Stomach (tissue), 9 donors: ENCODE results near the gene PPHLN1. TPM values are rescaled to one million over a fixed set of nuclear protein-coding genes. Genes with fewer than 3 reads are reported as not detected.

Experiments
- DNase-seq, 2 donors: peaks; one replicate each; pipeline versions ENCODE4 v3.0.0 to v3.0.0-alpha.2; 2013 to 2019
- H3K27ac ChIP-seq, 5 donors: fragments of 200-600 bp in 4 of 5; sonication (generic) in 4 of 5; one replicate each; pipeline ENCODE4 v1.5.1; 2013 to 2019; ENCODE audit warnings: mild to moderate bottlenecking in 1 of 5, moderate library complexity in 1 of 5
- H3K27me3 ChIP-seq, 3 donors: fragments of 200-600 bp; sonication (generic); one replicate each; pipeline ENCODE4 v1.5.1; 2017 to 2019; ENCODE audit warnings: mixed run types in 1 of 3
- H3K36me3 ChIP-seq, 4 donors: fragments of 200-600 bp; sonication (generic); 1 replicate in 3 of 4; 2 replicates in 1 of 4; pipeline ENCODE4 v1.5.1; 2016 to 2019
- H3K4me1 ChIP-seq, 4 donors: fragments of 200-600 bp; sonication (generic); one replicate each; pipeline ENCODE4 v1.5.1; 2016 to 2019
- H3K4me3 ChIP-seq, 4 donors: fragments of 200-600 bp; sonication (generic) in 3 of 4; one replicate each; pipeline ENCODE4 v1.5.1; 2016 to 2019; ENCODE audit warnings: mild to moderate bottlenecking in 1 of 4
- H3K9me3 ChIP-seq, 4 donors: fragments of 200-600 bp; sonication (generic); one replicate each; pipeline ENCODE4 v1.5.1; 2016 to 2019
- CTCF ChIP-seq, 7 experiments: fragments of 450-650 bp in 4 of 7; fragments of 200-600 bp in 3 of 7; sonication (generic) in 3 of 7; IDR thresholded peaks; one replicate each; pipeline ENCODE4 v1.5.1; 2016 to 2019; ENCODE audit warnings: antibody characterized with exemption in 7 of 7, control low read depth in 2 of 7, mild to moderate bottlenecking in 1 of 7
- EP300 ChIP-seq: sonication (generic); formaldehyde crosslinking; IDR thresholded peaks from one replicate; pipeline ENCODE4 v1.6.1; 2017; ENCODE audit warnings: antibody characterized with exemption
- POLR2A ChIP-seq, 4 donors: fragments of 450-650 bp; IDR thresholded peaks; one replicate each; pipeline ENCODE4 v1.6.1; 2016; ENCODE audit warnings: antibody characterized with exemption in 4 of 4, control low read depth in 2 of 4, mild to moderate bottlenecking in 1 of 4, moderate library complexity in 1 of 4
- POLR2AphosphoS5 ChIP-seq, 3 donors: sonication (generic); formaldehyde crosslinking; IDR thresholded peaks; one replicate each; pipeline ENCODE4 v1.6.1; 2016; ENCODE audit warnings: antibody characterized with exemption in 3 of 3
- WGBS, 5 donors: extraction: QIAGEN DNeasy Blood & Tissue Kit in 3 of 5; methylation state at CpG; one replicate each; pipeline versions ENCODE4 v1.1.5 to v1.1.7; 2013 to 2018; 5-methylcytosine and 5-hydroxymethylcytosine counted together
- intact Hi-C: fragments of 100-400 bp; cut with DNase I; formaldehyde crosslinking; loops from one replicate; pipeline ENCODE4 v1.15.1; 2023; ENCODE audit warnings: low total_unique reads
- polyA plus RNA-seq, 3 donors: library from polyadenylated mRNA; stranded (reverse); fragments of 200-250 nt; gene quantifications; one replicate each; pipeline ENCODE4 v1.2.3, GENCODE V29; 2013
- total RNA-seq, 5 donors: library from RNA; depleted of rRNA; stranded (reverse); fragments of >200 nt; gene quantifications; one replicate each; pipeline versions ENCODE4 v1.1.0 to v1.2.3, GENCODE V29; 2014 to 2016
- donor health status: healthy with polysubstance abuse.
- donor health status: Bipolar disorder and iron deficiency.
- donor health status: healthy.

Gene PPHLN1
- total and polyA plus RNA-seq, 8 donors: 23.5 to 213 (median 52.0) TPM

DNA sequence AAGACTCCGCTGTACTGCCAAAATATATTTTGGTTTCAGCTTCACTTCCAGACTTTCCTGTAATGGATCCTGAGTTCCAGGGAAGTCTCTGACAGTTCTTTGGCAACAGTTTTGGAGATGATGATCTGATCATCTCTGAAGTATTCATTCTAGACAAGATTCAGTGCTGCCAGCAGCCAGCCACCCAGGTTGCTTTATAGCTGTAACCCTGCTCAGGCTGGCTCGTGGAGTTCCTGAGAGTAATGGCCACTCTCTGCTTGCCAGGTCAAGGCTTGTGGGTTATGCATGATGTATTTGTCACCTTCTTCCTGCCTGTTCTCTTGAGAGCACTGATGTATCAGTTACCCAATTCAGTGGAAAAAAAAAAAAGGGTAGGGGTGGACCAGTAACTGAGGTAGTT, 124.3 kb downstream of the PPHLN1 start:
- TF ChIP-seq CTCF (IDR thresholded peaks at IDR 0.05) (no peak), EP300 (no peak), POLR2AphosphoS5 (IDR thresholded peaks at IDR 0.05) (no peak), POLR2A (IDR thresholded peaks at IDR 0.05) (no peak)
- peaks cover 0 to 38% (median 31%) of the 10 kb centered on the region in 4 donors for H3K36me3 ChIP-seq
- no peak overlapping the region for H3K27ac ChIP-seq
- no peak overlapping the region for H3K4me3 ChIP-seq
- intact Hi-C loops: no loop called here
- 61 to 83% (median 75%) methylated on average over 2 of the region's 2 CpGs for WGBS, 5 donors
- H3K4me1 ChIP-seq: peaks cover 0 to 14% (median 0%) of the 10 kb centered on the region in 4 donors
- H3K27me3 ChIP-seq: no peaks in the 10 kb centered on the region
- H3K9me3 ChIP-seq: no peaks in the 10 kb centered on the region
- DNase-seq: no peak

DNA sequence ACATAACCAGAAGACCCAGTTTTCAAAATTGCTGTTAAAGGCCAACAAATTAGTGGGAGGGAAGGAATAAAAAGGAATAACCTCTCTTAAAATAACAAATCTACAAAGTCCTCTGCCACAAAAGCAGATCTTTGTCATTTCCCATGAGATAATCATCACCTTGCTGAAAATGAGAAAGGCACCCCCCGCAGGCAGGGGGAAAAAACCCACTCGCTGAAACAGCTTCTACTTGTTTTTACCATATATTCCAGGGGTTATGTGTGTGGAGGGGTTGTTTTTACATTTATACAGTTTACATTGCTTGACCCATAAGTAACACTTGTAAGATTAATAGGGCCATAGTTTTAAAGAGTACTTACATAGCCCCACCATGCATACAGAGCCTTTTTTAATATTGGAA, 132.6 kb downstream of the PPHLN1 start:
- no peaks in the 10 kb centered on the region for H3K27me3 ChIP-seq
- no peak for TF ChIP-seq EP300
- TF ChIP-seq CTCF (IDR thresholded peaks at IDR 0.05): no peak
- no peak for TF ChIP-seq POLR2AphosphoS5 (IDR thresholded peaks at IDR 0.05)
- TF ChIP-seq POLR2A (IDR thresholded peaks at IDR 0.05): no peak
- DNase-seq: no peak
- H3K9me3 ChIP-seq: no peaks in the 10 kb centered on the region
- 82 to 100% (median 91%) methylated on average over 2 of the region's 2 CpGs for WGBS, 5 donors
- H3K4me1 ChIP-seq: no peaks in the 10 kb centered on the region
- intact Hi-C loops: no loop called here
- H3K27ac ChIP-seq: no peak overlapping the region
- H3K4me3 ChIP-seq: no peak overlapping the region
- H3K36me3 ChIP-seq: peaks cover 0 to 44% (median 36%) of the 10 kb centered on the region in 4 donors

- Histone ChIP-seq H3K9me3 (no peaks in the 10 kb centered on the region), H3K4me1 (no peaks in the 10 kb centered on the region), H3K27ac (no peak overlapping the region), H3K36me3 (peaks cover 3 to 52% (median 44%) of the 10 kb centered on the region in 4 donors), H3K27me3 (no peaks in the 10 kb centered on the region), H3K4me3 (no peak overlapping the region)
- no peak for DNase-seq
- TF ChIP-seq CTCF (IDR thresholded peaks at IDR 0.05): no peak
- TF ChIP-seq EP300: no peak
- TF ChIP-seq POLR2AphosphoS5 (IDR thresholded peaks at IDR 0.05): no peak
- TF ChIP-seq POLR2A (IDR thresholded peaks at IDR 0.05): no peak
- 88 to 93% (median 91%) methylated on average over 12 of the region's 12 CpGs for WGBS, 5 donors
- intact Hi-C loops: no loop called here
These were observed 133.4 kb downstream of the PPHLN1 start for GRCh38 chr12:42459336-42459847.

DNA sequence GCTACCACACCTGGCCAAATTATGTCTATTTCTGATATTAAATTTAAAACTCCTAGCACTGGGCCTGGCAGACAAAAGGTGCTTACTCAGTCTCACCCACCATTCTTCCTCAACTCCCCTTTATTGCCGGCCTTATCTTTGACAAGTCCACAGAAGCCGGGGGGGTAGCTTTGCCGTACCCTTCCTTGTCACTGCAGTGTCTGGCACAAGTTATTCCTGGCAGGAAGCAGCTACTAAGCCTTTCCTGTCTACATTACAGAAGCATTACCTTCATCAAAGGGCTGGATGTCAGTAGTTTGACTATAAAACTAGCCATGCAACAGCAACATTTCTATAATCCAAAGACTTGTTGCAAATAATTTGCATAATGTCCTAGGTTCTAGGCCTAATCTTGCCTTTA, 136.5 kb downstream of the PPHLN1 start:
- Histone ChIP-seq H3K4me3 (no peak overlapping the region), H3K4me1 (no peaks in the 10 kb centered on the region), H3K27ac (no peak overlapping the region), H3K36me3 (peaks cover 8 to 75% (median 63%) of the 10 kb centered on the region in 4 donors), H3K27me3 (no peaks in the 10 kb centered on the region), H3K9me3 (no peaks in the 10 kb centered on the region)
- no peak for DNase-seq
- WGBS, 5 donors: 42 to 69% (median 59%) methylated on average over 3 of the region's 3 CpGs
- TF ChIP-seq POLR2AphosphoS5 (IDR thresholded peaks at IDR 0.05) (no peak), EP300 (no peak), POLR2A (IDR thresholded peaks at IDR 0.05) (no peak), CTCF (IDR thresholded peaks at IDR 0.05) (no peak)
- intact Hi-C loops: no loop called here
